ENCODE results near the gene DNAAF5.

Gene DNAAF5

GRCh38 chr7:707296-708000, 19.1 kb upstream of the DNAAF5 start:
- DNase-seq (ENCODE audit: low spot score), result no peak

DNA sequence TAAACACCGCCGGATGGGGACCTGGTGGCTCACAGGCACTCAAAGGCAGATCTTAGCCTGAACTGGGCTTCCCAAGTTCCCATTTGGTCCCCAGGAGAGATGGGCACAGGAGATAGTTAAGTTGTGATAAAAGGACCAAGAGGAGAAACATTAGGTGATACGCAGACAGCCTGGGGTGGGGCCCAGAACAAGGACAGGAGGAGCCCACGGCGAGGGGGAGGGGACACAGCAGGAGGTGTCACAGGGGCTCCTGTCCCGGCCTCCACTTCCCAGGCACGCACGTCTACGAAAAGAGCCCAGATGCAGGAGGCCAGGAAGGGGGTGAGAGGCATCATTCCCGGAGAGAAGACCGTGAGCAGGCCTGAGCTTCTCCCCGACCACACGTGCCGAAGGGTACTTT, 16.3 kb upstream of the DNAAF5 start:
- no peak for DNase-seq (ENCODE audit: low spot score)

DNA sequence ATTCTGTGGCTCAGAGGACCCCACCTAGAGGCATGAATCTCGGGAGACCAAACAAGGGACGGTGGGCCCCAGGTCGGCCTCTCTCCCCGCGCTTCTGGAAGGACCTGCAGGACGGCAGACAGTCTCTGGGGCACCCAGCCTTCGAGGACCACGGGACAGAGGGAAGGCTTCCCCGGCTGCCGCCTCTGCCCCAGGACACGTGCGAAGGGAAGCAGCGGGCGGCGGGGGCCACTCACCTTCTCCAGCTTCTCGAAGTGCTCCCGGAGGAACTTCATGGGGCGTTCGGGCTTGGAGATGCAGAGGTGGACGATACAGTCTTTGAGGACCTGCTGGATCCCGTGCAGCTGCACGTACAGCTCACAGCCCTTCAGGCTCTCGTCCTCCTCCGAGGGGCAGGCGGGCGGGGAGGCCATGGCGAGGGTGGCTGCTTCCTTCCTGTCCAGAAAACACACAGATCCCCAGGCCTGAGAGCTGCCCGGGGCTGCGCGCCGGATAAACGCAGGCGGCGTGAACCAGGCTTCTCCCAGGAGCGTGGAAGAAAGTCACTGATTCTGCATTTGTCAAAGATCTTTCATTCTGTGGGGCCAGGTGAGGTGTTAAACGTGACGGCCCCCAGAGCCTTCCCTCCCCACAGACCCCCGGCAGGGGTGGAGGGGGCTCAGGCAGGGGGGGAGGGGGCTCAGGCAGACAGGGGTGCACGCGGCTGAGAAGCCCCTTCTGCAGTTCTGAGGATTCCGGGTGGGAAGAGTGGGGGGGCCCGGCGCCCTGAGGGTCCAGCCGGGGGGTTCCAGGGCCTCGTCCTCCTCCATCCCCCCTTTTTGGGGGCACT, 15.2 kb upstream of the DNAAF5 start:
- no peak for DNase-seq (ENCODE audit: low spot score)

DNA sequence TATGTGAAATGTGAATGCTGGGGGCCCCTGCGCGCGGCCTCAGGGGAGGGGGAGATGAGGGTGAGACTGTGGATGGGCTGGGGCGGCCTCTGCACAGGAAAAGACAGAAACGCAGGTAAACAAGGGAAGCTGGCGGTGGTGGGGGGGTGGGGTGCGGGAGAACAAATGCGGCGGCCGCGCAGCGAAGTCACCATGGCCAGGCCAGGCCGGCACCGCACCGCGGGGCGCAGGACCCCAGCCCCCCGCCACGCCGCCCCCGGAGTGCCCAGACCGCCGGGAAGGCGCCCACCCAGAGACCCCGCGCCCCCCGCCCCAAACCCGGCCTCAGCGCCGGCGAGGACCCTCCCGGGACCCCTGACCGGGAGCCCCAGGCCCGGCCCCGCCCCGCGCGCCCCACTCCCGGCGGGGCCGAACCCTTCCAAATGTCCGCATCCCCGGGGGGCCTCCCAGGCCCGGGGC, 14.5 kb upstream of the DNAAF5 start:
- no peak for DNase-seq (ENCODE audit: low spot score)

GRCh38 chr7:712381-713138, 13.9 kb upstream of the DNAAF5 start:
- DNase-seq (ENCODE audit: low spot score), result peak; percentile 67

DNA sequence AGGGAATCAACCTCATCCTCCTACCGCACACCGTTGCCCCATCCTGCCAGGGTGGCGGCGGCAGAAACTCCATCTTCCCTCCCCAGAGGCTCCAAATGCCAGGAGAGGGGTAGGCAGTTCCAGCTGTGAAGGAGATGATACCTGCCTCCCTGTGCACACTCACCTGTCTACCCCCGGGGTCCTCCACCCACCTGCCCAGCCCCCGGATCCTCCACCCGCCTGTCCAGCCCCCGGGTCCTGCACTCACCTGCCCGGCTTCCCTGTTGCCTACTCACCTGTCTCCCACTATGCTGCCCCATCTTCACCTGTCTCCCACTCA, 13.4 kb upstream of the DNAAF5 start:
- DNase-seq (ENCODE audit: low spot score), result no peak

GRCh38 chr7:713488-714230, 12.8 kb upstream of the DNAAF5 start:
- no peak for DNase-seq (ENCODE audit: low spot score)

DNA sequence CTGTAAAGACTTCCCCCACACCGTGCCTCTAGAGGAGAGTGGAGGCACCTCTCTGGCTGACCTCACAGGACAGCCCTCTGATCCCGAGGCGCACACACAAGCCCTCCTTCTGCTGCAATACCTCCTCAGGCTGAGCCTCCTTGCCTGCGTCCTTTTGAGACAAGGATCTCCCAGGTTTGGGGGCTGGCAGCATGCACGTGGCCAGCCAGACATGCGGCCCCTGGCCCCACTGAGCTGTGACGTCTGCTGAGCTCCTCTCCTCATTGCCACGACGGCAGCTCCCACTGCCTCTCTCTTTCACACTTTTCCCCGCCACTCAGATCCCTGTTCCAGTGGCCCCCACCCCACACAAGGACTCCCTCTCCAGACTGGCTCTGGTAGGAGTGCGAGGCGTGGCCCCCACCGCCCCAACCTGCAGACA, 12.2 kb upstream of the DNAAF5 start:
- DNase-seq (ENCODE audit: low spot score), result no peak

GRCh38 chr7:716222-716621, 10.3 kb upstream of the DNAAF5 start:
- DNase-seq (ENCODE audit: low spot score), result no peak

GRCh38 chr7:716636-717035, 9.9 kb upstream of the DNAAF5 start:
- no peak for DNase-seq (ENCODE audit: low spot score)

DNA sequence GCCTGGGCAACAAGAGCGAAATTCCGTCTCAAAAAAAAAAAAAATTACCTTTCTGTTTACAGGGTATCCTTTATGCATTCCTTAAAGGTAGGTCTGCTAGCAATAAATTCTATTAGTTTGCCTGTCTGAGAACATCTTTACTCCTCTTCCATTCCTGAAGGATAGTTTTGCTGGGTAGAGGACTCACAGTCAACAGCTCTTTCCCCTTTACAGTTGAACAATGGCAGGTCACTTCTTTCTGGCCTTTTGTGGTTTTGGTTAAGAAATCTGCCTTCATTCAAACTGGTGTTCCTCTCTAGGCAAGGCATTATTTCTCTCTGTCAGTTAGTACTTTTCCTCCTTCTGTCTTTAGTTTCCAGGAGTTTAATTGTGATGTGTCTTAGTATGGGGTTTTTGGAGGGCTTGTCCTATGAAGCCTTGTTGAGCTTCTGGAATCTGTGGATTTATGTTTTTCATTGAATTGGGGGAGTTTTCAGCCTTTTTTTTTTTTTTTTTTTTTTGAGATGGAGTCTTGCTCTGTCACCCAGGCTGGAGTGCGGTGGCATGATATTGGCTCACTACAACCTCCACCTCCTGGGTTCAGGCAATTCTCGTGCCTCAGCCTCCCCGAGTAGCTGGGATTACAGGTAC, 4.8 kb upstream of the DNAAF5 start:
- DNase-seq (ENCODE audit: low spot score), result no peak

DNA sequence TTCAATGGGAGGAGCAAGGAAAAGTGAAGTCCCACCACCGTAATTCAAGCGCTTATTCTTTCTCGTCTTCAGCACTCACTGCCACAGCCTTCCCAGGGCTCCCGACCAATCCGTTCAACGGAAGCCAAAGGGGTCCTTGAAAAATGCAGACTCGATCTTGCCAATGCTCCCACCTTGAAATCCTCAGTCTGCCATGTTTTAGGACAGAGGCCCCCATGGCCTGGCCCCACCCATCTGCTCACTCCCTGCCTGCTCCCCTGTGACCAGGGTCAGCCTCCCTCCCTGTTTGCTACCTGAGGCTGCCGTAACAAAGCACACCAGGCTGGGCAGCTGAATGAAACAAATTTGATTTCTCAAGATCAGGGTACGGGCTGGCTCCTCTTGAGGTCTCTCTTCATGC, 3.0 kb upstream of the DNAAF5 start:
- DNase-seq (ENCODE audit: low spot score), result no peak

GRCh38 chr7:724298-724697, 2.2 kb upstream of the DNAAF5 start:
- DNase-seq (ENCODE audit: low spot score), result no peak

DNA sequence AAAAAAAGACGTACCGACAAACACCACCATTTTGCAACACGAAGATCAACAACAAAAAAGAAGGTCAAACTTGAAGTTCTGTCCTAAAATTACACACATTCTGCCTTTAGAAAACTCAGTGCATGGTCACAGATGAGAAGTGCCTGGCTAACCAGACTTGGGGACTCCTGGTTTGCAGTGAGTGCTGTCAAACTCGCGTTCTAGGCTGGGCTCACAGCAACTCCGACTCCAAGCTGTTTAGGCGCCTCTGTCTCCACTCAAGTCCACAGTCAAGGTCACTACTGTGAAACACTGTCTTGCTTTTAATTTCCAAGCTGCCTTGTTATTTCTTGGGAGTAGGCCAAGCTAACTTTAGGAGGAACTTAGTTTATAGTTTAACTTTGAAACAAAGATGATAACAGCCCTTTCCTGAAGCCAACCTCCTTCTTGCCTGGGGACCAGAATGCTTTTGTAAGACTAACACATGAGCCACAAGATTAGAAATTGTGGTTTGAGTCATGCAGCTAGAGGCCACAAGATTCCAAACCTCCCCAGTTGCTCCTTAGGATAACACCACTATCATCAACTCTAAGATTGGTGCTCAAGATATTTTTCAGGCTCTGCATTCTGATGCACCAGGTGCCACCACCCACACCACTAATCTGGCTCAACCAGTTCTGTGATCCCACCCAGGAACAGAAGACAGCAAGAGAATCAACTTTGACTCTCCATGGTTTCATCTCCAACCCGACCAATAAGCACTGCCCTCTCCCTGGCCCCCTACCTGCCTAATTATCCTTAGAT, 1.1 kb upstream of the DNAAF5 start:
- peak; percentile 9 for DNase-seq (ENCODE audit: low spot score)

GRCh38 chr7:726854-727103, 280 bp downstream of the DNAAF5 start:
- DNase-seq (ENCODE audit: low spot score), result no peak

DNA sequence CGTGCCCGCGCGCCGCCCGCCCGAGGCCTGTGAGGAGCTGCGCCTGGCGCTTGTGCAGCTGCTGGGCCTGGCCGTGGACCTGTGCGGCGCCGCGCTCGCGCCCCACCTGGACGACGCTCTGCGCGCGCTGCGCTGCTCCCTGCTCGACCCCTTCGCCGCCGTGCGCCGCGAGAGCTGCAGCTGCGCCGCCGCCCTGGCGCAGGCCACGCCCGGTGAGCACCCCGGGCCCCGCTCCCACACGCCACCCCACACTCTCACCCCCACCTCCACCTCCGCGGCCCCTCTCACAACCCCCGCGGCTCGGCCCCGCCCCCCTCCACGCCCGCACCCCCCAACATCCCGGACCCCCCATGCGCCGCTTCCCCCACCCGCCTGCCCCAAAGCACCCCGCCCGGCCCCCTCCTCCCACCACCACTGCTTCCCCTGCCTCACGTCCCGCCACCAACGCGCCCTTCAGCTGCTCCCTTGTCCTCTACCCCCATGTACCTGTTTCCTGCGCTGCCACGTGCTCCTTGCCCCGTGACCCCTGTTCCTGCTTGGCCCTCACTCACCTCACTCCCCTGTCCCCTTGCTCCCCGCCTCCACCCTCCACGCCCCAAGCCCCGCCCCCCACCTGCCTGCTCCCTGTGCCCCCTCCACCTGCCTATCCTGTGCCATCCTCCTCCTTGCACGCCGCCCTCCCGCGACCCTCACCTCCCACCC, 756 bp downstream of the DNAAF5 start, which contains the start of gene PRKAR1B:
TSS of gene PRKAR1B (minus strand) at position 178 of the 702 bp plus-strand sequence. CDS start 15,776 bp downstream, outside the sequence.
- DNase-seq (ENCODE audit: low spot score), result peak; percentile 72

- peak; percentile 53 for DNase-seq (ENCODE audit: low spot score)
These were observed 1.4 kb downstream of the DNAAF5 start for GRCh38 chr7:727806-728460.

DNA sequence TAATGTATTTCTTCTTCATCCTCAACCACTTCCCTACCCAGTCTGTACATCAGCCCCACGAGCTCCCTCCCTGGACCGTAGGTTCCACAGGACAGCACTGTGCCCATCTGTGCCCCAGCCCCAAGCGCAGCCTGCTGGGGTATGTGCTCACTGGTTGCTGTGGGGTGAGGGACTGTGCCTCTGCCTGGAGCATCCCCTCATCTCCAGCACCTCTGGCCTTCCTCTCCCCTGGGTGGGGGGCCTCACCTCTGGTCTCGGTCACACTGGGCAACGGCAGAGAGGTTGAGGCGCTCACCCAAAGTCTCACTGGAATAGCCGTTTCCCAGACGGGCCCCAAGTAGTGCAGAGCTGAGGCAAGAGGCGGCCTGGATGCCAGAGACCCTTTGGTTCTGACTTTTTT, 2.1 kb downstream of the DNAAF5 start:
- DNase-seq (ENCODE audit: low spot score), result no peak

DNA sequence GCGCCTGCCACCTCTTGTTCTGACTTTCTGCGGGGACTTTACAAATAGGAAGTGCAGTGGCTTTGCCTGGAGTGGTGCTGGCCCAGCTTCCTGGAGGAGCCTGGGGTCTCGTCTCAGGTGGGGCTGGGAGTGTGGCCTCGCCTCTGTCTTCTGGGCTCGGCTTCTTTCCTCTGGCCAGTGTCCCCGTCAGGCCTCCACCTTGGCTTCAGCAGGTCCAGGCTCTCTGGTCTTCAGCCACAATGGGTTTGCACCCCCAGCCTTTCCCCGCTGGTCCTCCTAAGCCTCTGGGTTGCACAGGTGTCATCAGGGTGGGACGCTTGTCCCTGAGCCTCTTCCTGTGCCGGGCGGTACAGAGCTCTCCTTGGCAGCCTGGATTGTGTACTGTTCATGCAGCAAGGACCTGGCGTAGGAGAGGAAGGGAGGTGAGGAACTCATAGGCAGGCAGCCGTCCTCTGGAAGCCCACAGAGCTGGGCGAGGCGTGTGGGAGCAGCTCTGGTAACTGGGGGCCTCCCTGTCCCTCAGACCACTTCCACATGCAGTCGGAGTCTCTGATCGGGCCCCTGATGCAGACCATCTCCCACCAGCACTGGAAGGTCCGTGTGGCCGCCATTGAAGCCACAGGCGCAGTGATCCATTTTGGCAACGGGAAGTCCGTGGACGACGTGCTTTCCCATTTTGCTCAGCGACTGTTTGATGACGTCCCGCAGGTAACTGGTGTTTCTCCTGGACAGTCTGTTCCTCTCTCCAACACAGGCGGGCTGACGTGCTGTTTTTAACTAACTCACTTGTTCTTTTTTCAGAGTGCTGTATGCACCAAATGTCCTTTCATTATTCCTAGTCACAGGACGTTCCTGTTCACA, 2.9 kb downstream of the DNAAF5 start:
- no peak for DNase-seq (ENCODE audit: low spot score)

Measured in GM03348 (cell line).